ENCODE data around the gene SLC22A9. TPM values are rescaled to one million over a fixed set of nuclear protein-coding genes. Genes with fewer than 3 reads are reported as not detected.
"Not testable (repeated sequence)": the region's sequence is repeated elsewhere in the genome, so short reads cannot be mapped to it uniquely, and the experiment has no call there.

Gene SLC22A9
- total RNA-seq = not detected

DNA sequence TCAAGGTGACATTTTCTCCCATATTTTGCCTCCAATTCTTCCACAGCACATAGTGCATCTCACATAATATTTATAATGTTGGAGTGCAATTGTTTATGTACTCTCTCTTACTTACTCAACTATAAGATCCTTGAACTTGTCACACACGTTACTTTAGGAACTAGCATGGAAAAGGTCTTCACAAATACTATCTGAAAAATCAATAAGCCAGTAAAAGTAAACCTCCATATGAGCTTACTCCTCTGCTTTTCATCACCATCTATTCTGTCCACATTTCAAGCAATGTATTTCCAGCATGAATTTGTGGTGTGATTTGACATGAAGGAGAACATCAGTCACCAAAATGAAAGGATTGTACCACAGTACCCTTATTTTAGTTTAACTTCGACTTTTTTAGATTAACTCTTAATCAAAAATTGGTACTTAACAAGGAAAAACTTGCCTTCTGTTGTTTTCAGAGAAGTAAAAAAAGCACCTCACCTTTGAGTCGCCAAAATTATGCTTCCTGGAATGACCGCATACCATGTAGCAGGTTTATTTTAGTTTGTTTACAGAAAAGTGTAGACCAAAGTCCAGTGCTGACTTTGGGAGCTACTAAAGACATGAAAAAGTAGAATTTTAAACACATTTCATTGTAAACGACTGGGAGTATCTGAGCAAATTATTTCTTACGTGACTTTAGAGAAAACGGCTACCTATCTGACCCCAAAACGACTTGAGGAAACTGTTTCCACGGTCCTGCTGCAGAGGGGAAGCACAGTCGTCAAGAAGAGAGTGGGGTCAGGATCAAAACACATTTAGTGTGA lies at the start of gene SLC22A9:
SLC22A9 (plus strand) TSS at position 621 of the 806 bp plus-strand sequence. CDS start 272 bp downstream, outside the sequence.
- no peaks in the 10 kb centered on the region for H3K4me1 Mint-ChIP-seq (ENCODE audit: low read depth)
- H3K4me3 Mint-ChIP-seq = no peak within 1 kb of the TSS
- no peaks in the 10 kb centered on the region for H3K9me3 Mint-ChIP-seq (ENCODE audit: insufficient read depth)
- ChIA-PET CTCF (no interaction called here), POLR2A (no interaction called here)
- DNase-seq (no peak), ATAC-seq (no peak)
- no peak within 1 kb of the TSS for H3K27ac Mint-ChIP-seq
- peaks cover 3% of the 10 kb centered on the region for H3K27me3 Mint-ChIP-seq (ENCODE audit: low read depth)
- no peaks in the 10 kb centered on the region for H3K36me3 Mint-ChIP-seq (ENCODE audit: low read depth)

DNA sequence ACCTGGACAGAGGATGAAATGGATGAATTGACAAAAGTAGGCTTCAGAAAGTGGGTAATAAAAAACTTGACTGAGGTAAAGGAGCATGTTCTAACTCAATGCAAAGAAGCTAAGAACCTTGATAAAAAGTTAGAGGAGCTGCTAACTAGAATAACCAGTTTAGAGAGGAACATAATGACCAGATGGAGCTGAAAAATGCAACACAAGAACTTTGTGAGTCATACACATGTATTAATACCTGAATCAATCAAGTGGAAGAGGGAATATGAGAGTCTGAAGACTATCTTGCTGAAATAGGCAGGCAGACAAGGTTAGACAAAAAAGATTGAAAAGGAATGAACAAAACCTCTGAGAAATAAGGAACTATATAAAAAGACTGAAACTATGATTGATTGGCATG lies 47.9 kb upstream of the SLC22A9 start:
- no peaks in the 10 kb centered on the region for H3K9me3 Mint-ChIP-seq (ENCODE audit: insufficient read depth)
- H3K27me3 Mint-ChIP-seq (ENCODE audit: low read depth) = peaks cover 2% of the 10 kb centered on the region
- DNase-seq = no peak
- no peak overlapping the region for H3K27ac Mint-ChIP-seq
- POLR2A ChIA-PET = no interaction called here
- CTCF ChIA-PET = no interaction called here
- no peak for ATAC-seq
- no peaks in the 10 kb centered on the region for H3K36me3 Mint-ChIP-seq (ENCODE audit: low read depth)
- no peaks in the 10 kb centered on the region for H3K4me1 Mint-ChIP-seq (ENCODE audit: low read depth)
- no peak overlapping the region for H3K4me3 Mint-ChIP-seq

DNA sequence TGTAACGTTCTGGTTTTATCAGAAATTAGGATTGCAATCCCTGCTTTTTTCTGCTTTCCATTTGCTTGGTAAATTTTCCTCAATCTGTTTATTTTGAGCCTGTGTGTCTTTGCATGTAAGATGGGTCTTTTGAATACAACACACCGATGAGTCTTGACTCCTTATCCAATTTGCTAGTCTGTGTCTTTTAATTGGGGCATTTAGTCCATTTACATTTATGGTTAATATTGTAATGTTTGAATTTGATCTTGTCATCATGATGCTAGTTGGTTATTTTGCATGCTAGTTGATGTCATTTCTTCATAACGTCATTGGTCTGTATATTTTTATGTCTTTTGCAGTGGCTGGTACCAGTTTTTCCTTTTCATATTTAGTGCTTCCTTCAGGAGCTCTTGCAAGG lies 34.5 kb upstream of the SLC22A9 start:
- POLR2A ChIA-PET; CTCF ChIA-PET; H3K27ac Mint-ChIP-seq; H3K36me3 Mint-ChIP-seq (ENCODE audit: low read depth); H3K27me3 Mint-ChIP-seq (ENCODE audit: low read depth); H3K4me1 Mint-ChIP-seq (ENCODE audit: low read depth); ATAC-seq; DNase-seq; H3K9me3 Mint-ChIP-seq (ENCODE audit: insufficient read depth); H3K4me3 Mint-ChIP-seq: not testable (repeated sequence)

DNA sequence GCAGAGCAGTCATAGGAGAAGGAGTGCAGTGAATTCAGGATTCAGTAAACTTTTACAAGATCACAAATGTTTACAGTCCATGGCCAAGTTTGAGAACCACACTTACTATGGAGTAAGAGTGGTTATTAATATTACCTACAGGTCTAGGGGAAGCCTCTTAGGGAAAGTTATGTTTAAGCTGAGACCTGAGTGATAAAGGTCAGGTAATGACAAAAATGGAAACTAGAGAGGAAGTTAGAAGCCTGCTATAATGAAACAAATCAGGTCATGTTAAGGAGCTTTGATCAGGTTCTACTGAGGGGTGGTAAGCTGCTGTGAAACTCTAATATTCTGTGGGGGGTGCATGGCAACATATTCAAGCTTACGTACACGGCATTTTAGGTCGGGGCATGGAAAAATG lies 32.5 kb upstream of the SLC22A9 start:
- ChIA-PET POLR2A (no interaction called here), CTCF (no interaction called here)
- ATAC-seq (no peak), DNase-seq (no peak)
- H3K4me1 Mint-ChIP-seq (ENCODE audit: low read depth) = no peaks in the 10 kb centered on the region
- H3K4me3 Mint-ChIP-seq = no peak overlapping the region
- peaks cover 2% of the 10 kb centered on the region for H3K27me3 Mint-ChIP-seq (ENCODE audit: low read depth)
- H3K27ac Mint-ChIP-seq = no peak overlapping the region
- H3K36me3 Mint-ChIP-seq (ENCODE audit: low read depth) = no peaks in the 10 kb centered on the region
- H3K9me3 Mint-ChIP-seq (ENCODE audit: insufficient read depth) = no peaks in the 10 kb centered on the region

DNA sequence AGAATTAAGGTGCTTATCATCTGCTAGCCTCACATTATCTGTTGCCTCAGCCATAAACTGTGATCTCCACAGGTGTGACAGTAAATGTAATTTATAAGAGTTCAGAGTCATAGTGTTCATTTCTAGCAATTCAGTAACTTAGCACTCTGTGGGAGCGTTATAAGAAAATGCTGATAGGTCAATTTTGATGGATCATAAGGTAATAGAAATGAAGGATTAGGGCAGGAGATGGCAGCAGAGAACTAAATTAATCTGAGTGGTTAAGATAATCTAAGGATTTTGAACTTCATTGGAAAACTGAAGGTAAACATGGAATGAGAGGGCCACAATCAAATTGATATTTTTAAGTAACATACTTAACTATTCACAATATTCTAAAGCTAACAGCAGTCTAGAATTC lies 26.5 kb upstream of the SLC22A9 start:
- Mint-ChIP-seq H3K4me3 (no peak overlapping the region), H3K27ac (no peak overlapping the region), H3K36me3 (ENCODE audit: low read depth) (no peaks in the 10 kb centered on the region), H3K4me1 (ENCODE audit: low read depth) (no peaks in the 10 kb centered on the region), H3K9me3 (ENCODE audit: insufficient read depth) (no peaks in the 10 kb centered on the region), H3K27me3 (ENCODE audit: low read depth) (no peaks in the 10 kb centered on the region)
- no peak for ATAC-seq
- POLR2A ChIA-PET = no interaction called here
- no peak for DNase-seq
- CTCF ChIA-PET = no interaction called here

DNA sequence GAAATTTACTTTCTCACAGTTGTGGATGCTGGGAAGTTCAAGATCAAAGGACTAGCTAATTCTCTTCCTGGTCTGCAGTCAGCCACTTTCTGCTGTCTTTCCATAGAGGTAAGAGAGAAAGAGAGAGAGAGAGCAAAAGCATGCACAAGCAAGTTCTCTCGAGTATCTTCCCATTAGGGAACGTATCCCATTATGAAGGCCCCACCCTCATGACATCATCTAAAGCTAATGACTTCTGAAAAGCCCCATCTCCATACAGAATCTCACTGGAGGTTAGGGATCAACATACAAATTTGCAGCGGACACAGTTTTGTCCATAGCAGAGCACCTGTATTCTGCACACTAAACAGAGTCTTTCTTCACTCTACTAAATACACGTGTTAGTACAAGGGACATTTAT lies 17.4 kb upstream of the SLC22A9 start:
- ATAC-seq = no peak
- Mint-ChIP-seq H3K9me3 (ENCODE audit: insufficient read depth) (no peaks in the 10 kb centered on the region), H3K27me3 (ENCODE audit: low read depth) (peaks cover 3% of the 10 kb centered on the region), H3K27ac (no peak overlapping the region), H3K4me1 (ENCODE audit: low read depth) (no peaks in the 10 kb centered on the region), H3K36me3 (ENCODE audit: low read depth) (no peaks in the 10 kb centered on the region), H3K4me3 (no peak overlapping the region)
- no peak for DNase-seq
- CTCF ChIA-PET = no interaction called here
- POLR2A ChIA-PET = no interaction called here

DNA sequence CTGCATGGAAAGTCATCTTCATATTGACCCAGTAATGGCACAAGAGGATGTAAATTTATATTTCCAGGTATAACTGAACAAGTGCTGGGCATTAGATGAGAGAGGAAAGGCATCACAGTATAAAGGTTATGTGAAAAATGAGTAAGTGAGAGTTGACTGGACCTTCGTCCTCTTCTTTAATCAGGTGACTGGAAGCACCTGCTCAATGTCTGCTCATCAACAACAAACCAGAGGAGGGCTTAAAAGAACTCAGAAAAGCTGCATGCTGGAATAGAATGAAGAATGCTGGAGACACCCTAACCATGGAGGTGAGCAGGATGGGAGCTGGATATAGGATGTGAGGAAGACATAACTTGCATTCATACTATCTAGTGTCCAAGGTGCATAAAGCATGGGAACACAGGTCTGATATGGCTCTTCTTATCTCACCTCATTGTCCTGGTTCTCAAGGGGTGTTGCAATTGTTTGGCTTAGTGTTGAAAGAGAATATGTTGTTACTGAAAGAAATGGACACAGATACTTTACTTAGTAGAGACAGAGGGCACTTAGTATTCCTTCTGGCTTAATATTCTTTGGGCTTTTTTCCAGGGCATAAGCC lies 7.3 kb upstream of the SLC22A9 start:
- H3K4me1 Mint-ChIP-seq (ENCODE audit: low read depth) = no peaks in the 10 kb centered on the region
- CTCF ChIA-PET = no interaction called here
- DNase-seq (no peak), ATAC-seq (no peak)
- peaks cover 4% of the 10 kb centered on the region for H3K9me3 Mint-ChIP-seq (ENCODE audit: insufficient read depth)
- H3K27me3 Mint-ChIP-seq (ENCODE audit: low read depth) = peaks cover 10% of the 10 kb centered on the region
- POLR2A ChIA-PET = no interaction called here
- H3K36me3 Mint-ChIP-seq (ENCODE audit: low read depth) = no peaks in the 10 kb centered on the region
- H3K4me3 Mint-ChIP-seq = no peak overlapping the region
- no peak overlapping the region for H3K27ac Mint-ChIP-seq

DNA sequence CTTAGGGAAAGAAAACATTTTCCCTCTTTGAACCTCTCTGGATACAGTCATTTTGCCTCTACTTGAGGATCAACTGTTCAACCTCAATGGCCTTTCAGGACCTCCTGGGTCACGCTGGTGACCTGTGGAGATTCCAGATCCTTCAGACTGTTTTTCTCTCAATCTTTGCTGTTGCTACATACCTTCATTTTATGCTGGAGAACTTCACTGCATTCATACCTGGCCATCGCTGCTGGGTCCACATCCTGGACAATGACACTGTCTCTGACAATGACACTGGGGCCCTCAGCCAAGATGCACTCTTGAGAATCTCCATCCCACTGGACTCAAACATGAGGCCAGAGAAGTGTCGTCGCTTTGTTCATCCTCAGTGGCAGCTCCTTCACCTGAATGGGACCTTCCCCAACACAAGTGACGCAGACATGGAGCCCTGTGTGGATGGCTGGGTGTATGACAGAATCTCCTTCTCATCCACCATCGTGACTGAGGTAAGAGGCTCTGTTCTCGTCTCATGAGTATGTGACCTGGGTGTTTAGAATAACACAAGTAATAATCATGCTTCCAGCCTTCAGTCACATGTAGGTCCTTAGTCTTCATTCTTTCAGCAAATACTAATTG lies 495 bp downstream of the SLC22A9 start:
- CTCF ChIA-PET = no interaction called here
- H3K4me3 Mint-ChIP-seq = no peak overlapping the region
- no peaks in the 10 kb centered on the region for H3K36me3 Mint-ChIP-seq (ENCODE audit: low read depth)
- no peaks in the 10 kb centered on the region for H3K9me3 Mint-ChIP-seq (ENCODE audit: insufficient read depth)
- POLR2A ChIA-PET = no interaction called here
- ATAC-seq (no peak), DNase-seq (no peak)
- peaks cover 3% of the 10 kb centered on the region for H3K27me3 Mint-ChIP-seq (ENCODE audit: low read depth)
- no peak overlapping the region for H3K27ac Mint-ChIP-seq
- no peaks in the 10 kb centered on the region for H3K4me1 Mint-ChIP-seq (ENCODE audit: low read depth)

DNA sequence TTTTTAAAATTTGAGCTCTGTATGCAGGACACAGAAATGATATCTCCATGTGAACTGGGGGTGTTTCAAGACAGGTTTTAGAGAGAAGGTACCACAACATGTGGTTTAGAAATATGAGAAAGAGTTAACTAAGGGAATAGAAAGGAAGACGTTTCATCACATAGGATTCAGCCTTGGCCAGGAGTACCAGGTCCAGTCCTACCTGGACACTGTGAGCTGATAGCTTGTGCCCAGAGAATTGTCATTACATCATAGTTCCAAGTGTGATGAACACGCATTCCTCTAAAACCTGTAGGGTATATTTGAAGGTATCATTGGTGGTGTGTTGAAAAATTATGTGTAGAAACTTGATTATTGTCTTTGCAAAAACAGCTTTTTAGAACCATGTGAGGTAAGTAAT lies 1.8 kb downstream of the SLC22A9 start:
- ATAC-seq (no peak), DNase-seq (no peak)
- Mint-ChIP-seq H3K4me3 (no peak overlapping the region), H3K9me3 (ENCODE audit: insufficient read depth) (no peaks in the 10 kb centered on the region), H3K4me1 (ENCODE audit: low read depth) (no peaks in the 10 kb centered on the region), H3K36me3 (ENCODE audit: low read depth) (no peaks in the 10 kb centered on the region), H3K27ac (no peak overlapping the region), H3K27me3 (ENCODE audit: low read depth) (peaks cover 5% of the 10 kb centered on the region)
- CTCF ChIA-PET = no interaction called here
- POLR2A ChIA-PET = no interaction called here

DNA sequence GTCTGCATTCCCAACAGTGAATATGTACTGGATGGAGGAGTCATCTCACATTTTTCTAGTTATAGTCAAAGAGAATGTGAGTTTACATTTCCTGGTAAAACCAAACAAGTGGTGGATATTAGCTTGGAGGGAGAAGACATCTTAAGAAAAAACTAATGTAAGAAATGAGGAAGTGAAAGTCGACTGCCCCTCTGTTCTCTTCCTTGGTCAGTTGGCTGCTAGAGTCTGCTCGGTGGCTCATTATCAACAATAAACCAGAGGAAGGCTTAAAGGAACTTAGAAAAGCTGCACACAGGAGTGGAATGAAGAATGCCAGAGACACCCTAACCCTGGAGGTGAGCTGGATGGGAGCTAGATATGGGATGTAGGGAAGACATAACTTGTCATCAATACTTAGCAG lies 5.8 kb downstream of the SLC22A9 start:
- ChIA-PET CTCF (no interaction called here), POLR2A (no interaction called here)
- H3K4me1 Mint-ChIP-seq (ENCODE audit: low read depth) = no peaks in the 10 kb centered on the region
- H3K36me3 Mint-ChIP-seq (ENCODE audit: low read depth) = no peaks in the 10 kb centered on the region
- H3K9me3 Mint-ChIP-seq (ENCODE audit: insufficient read depth) = no peaks in the 10 kb centered on the region
- H3K4me3 Mint-ChIP-seq = no peak overlapping the region
- peaks cover 13% of the 10 kb centered on the region for H3K27me3 Mint-ChIP-seq (ENCODE audit: low read depth)
- no peak for ATAC-seq
- no peak overlapping the region for H3K27ac Mint-ChIP-seq
- DNase-seq = no peak

DNA sequence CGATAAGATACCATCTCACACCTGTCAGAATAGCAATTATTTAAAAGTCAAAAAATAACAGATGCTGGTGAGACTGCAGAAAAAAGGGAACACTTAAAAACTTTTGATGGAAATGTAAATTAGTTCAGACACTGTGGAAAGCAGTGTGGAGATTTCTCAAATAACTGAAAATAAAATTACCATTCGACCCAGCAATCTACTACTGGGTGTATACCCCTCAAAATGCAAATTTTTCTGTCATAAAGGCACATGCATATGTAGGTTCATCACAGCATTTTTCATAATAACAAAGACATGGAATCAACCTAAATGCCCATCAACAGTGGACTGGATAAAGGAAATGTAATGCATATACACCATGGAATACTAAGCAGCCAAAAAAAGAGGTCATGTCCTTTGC lies 10.5 kb downstream of the SLC22A9 start:
- Mint-ChIP-seq H3K36me3 (ENCODE audit: low read depth) (no peaks in the 10 kb centered on the region), H3K27ac (no peak overlapping the region), H3K27me3 (ENCODE audit: low read depth) (peaks cover 25% of the 10 kb centered on the region), H3K9me3 (ENCODE audit: insufficient read depth) (no peaks in the 10 kb centered on the region), H3K4me1 (ENCODE audit: low read depth) (no peaks in the 10 kb centered on the region), H3K4me3 (no peak overlapping the region)
- DNase-seq = no peak
- ChIA-PET POLR2A (no interaction called here), CTCF (no interaction called here)
- ATAC-seq = no peak

DNA sequence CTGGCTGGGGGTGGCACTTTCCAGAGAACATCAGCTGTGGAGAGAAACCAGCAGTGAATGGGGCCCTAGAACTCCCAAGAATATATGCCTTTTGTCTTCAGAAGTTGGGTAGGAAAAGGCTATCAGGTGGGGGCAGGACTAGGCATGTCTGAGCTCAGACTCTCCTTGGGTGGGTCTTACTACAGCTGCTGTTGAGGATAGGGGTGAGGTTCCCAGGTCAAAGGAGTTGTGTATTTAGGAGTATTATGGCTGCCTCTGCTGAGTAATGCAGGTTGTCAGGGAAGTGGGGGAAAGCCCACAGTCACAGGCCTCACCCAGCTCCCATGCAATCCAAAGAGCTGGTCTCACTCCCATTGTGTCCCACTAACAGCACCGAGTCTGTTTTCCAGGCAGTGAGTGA lies 26.1 kb downstream of the SLC22A9 start:
- no peak for ATAC-seq
- Mint-ChIP-seq H3K27me3 (ENCODE audit: low read depth) (peaks cover 19% of the 10 kb centered on the region), H3K36me3 (ENCODE audit: low read depth) (no peaks in the 10 kb centered on the region), H3K27ac (no peak overlapping the region), H3K9me3 (ENCODE audit: insufficient read depth) (no peaks in the 10 kb centered on the region), H3K4me1 (ENCODE audit: low read depth) (no peaks in the 10 kb centered on the region), H3K4me3 (no peak overlapping the region)
- DNase-seq = no peak
- ChIA-PET POLR2A (no interaction called here), CTCF (no interaction called here)

Data from activated CD8-positive, alpha-beta T cell treated with anti-CD3 and anti-CD28 coated beads, Interleukin-2, amount 10 ng/mL, durations not matched to agents 7 days and 5 days (primary cell).